ENCODE results near the gene COA6. TPM values are rescaled to one million over a fixed set of nuclear protein-coding genes. Genes with fewer than 3 reads are reported as not detected.

The COA6 gene
- total and polyA plus RNA-seq, 10 of the 15 experiments (the other 5 are each of a cell fraction or from before 2014, with no cell fraction given): 49.9 to 178 (median 71.5) TPM

DNA sequence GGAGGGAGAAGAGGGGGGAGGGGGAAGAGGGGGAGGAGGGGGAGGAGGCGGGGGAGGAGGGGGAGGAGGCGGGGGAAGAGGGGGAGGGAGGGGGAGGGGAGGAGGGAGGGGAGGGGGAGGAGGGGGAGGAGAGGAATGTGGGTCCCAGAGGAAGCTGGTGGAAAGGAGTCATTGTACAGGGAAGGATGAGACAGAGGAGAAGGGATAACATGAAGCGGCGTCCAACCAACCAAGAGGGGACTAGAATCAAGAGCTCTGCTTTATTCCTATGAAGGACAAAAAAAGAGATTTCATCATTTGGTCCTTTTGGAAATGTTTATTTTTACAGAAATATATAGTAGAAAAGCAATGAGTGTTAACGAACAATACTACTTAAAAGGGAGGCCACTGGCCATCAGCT is 24.5 kb downstream of the COA6 start:
- intact Hi-C loops (cut with micrococcal nuclease; ENCODE audit: unreplicated experiment): loop anchor here (2.0 kb wide), 1 partner anchor 25 kb away; the partner anchor contains the start of gene COA6

More for the DNA sequence above, 24.5 kb downstream of the COA6 start:
- no TSS peak for BruUV-seq (replicated peaks)
- ATAC-seq: no peak
- H3K36me3 ChIP-seq (ENCODE audit: control insufficient read depth in 2 of 2, insufficient read depth in 2 of 2, low read length in 1 of 2): no peaks in the 10 kb centered on the region; a peak in 2 of 4 replicates
- no peak overlapping the region for H3K4me3 ChIP-seq
- H3K4me2 ChIP-seq (ENCODE audit: control insufficient read depth, insufficient read depth): peak overlapping the region; percentile 90
- no peak for FAIRE-seq
- POLR2A ChIA-PET: interaction anchor here (0.7 to 1.6 kb wide), 5 partner anchors 12 to 1760 kb away, joined by 3 to 10 read pairs (median 4); partner anchors contain the start of gene COA6
- H3K9me3 ChIP-seq (replicated peaks; ENCODE audit: control insufficient read depth, insufficient read depth, low read length): no peaks in the 10 kb centered on the region
- H4K20me1 ChIP-seq (ENCODE audit: control insufficient read depth, insufficient read depth): no peaks in the 10 kb centered on the region
- in situ Hi-C loops (cut with MboI): no loop called here
- no peak overlapping the region for H3K9ac ChIP-seq (ENCODE audit: control insufficient read depth, insufficient read depth, low read length)
- H3K79me2 ChIP-seq (ENCODE audit: control insufficient read depth, insufficient read depth, low read length): no peaks in the 10 kb centered on the region; the same call in 1 of the 2 replicates
- RAD21 ChIA-PET (ENCODE audit: unreplicated experiment): interaction anchor here (0.7 to 2.6 kb wide), 6 partner anchors 8 to 57 kb away, joined by 3 to 14 read pairs (median 4); partner anchors contain the start of gene COA6
- CTCF ChIA-PET: interaction anchor here (1.4 to 1.5 kb wide), 3 partner anchors 24 to 142 kb away, joined by 3 to 10 read pairs (median 3); partner anchors contain the start of gene COA6
- H2AFZ ChIP-seq (ENCODE audit: control insufficient read depth, low read depth, low read length): no peak overlapping the region
- H3K27me3 ChIP-seq (replicated peaks in 1 of 2; ENCODE audit: control insufficient read depth in 2 of 2, insufficient read depth in 2 of 2, low read length in 1 of 2): no peaks in the 10 kb centered on the region
- DNase-seq (ENCODE audit: low read depth, low spot score): no peak
- TF ChIP-seq E2F8 (IDR thresholded peaks at IDR 0.05; ENCODE audit: low read depth, partially characterized antibody) (no peak), ZNF24 (IDR thresholded peaks at IDR 0.05) (no peak), STAT3 (IDR thresholded peaks at IDR 0.05; ENCODE audit: low read depth, low read length) (no peak), ZNF384 (IDR thresholded peaks at IDR 0.05; ENCODE audit: borderline replicate concordance, low read depth, low read length) (no peak), POLR2A (IDR thresholded peaks at IDR 0.05; ENCODE audit: low read depth, low read length) (no peak), HDAC6 (IDR thresholded peaks at IDR 0.05; ENCODE audit: unreplicated experiment) (no peak), ZNF217 (IDR thresholded peaks at IDR 0.05) (no peak), NFYB (IDR thresholded peaks at IDR 0.05; ENCODE audit: insufficient read depth, low read depth, low read length) (no peak), SP1 (IDR thresholded peaks at IDR 0.05; ENCODE audit: low read depth, low read length) (no peak), GATAD2B (conservative IDR thresholded peaks at IDR 0.05; ENCODE audit: low read depth) (no peak), YBX1 (IDR thresholded peaks at IDR 0.05) (no peak), CREB1 (IDR thresholded peaks at IDR 0.05; ENCODE audit: low read depth) (no peak)
- TF ChIP-seq, protein P1, sequence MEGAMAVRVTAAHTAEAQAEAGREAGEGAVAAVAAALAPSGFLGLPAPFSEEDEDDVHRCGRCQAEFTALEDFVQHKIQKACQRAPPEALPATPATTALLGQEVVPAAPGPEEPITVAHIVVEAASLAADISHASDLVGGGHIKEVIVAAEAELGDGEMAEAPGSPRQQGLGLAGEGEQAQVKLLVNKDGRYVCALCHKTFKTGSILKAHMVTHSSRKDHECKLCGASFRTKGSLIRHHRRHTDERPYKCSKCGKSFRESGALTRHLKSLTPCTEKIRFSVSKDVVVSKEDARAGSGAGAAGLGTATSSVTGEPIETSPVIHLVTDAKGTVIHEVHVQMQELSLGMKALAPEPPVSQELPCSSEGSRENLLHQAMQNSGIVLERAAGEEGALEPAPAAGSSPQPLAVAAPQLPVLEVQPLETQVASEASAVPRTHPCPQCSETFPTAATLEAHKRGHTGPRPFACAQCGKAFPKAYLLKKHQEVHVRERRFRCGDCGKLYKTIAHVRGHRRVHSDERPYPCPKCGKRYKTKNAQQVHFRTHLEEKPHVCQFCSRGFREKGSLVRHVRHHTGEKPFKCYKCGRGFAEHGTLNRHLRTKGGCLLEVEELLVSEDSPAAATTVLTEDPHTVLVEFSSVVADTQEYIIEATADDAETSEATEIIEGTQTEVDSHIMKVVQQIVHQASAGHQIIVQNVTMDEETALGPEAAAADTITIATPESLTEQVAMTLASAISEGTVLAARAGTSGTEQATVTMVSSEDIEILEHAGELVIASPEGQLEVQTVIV (IDR thresholded peaks at IDR 0.05; ENCODE audit: borderline replicate concordance, partially characterized antibody): no peak
- TF ChIP-seq, protein P2, sequence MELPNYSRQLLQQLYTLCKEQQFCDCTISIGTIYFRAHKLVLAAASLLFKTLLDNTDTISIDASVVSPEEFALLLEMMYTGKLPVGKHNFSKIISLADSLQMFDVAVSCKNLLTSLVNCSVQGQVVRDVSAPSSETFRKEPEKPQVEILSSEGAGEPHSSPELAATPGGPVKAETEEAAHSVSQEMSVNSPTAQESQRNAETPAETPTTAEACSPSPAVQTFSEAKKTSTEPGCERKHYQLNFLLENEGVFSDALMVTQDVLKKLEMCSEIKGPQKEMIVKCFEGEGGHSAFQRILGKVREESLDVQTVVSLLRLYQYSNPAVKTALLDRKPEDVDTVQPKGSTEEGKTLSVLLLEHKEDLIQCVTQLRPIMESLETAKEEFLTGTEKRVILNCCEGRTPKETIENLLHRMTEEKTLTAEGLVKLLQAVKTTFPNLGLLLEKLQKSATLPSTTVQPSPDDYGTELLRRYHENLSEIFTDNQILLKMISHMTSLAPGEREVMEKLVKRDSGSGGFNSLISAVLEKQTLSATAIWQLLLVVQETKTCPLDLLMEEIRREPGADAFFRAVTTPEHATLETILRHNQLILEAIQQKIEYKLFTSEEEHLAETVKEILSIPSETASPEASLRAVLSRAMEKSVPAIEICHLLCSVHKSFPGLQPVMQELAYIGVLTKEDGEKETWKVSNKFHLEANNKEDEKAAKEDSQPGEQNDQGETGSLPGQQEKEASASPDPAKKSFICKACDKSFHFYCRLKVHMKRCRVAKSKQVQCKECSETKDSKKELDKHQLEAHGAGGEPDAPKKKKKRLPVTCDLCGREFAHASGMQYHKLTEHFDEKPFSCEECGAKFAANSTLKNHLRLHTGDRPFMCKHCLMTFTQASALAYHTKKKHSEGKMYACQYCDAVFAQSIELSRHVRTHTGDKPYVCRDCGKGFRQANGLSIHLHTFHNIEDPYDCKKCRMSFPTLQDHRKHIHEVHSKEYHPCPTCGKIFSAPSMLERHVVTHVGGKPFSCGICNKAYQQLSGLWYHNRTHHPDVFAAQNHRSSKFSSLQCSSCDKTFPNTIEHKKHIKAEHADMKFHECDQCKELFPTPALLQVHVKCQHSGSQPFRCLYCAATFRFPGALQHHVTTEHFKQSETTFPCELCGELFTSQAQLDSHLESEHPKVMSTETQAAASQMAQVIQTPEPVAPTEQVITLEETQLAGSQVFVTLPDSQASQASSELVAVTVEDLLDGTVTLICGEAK (IDR thresholded peaks at IDR 0.05; ENCODE audit: borderline replicate concordance): no peak
- H3K4me1 ChIP-seq (ENCODE audit: control insufficient read depth, insufficient read depth, low read length): peaks cover 20% of the 10 kb centered on the region
- SMC1A ChIA-PET (ENCODE audit: uncharacterized antibody, unreplicated experiment): interaction anchor here (0.9 to 2.4 kb wide), 6 partner anchors 12 to 681 kb away, joined by 3 to 24 read pairs (median 4); partner anchors contain the start of genes COA6 and TARBP1
- peak overlapping the region; percentile 98 for H3K27ac ChIP-seq (ENCODE audit: control insufficient read depth, insufficient read depth)
- WGBS (ENCODE audit: insufficient coverage, insufficient replicate concordance, low lambda C conversion rate, missing lambda C conversion rate): 67% methylated on average over 3 of the region's 5 CpGs

Data from GM12878 (cell line).